Activated CD4-positive, alpha-beta T cell treated with anti-CD3 and anti-CD28 coated beads for 1 hour (primary cell): ENCODE data around the gene C1QTNF5.
A peak's percentile ranks its signal among the peaks of the same experiment; 100 is the strongest.

Source experiments
- DNase-seq: peaks from one replicate; pipeline ENCODE4 v3.0.0-alpha.2; 2020

C1QTNF5 gene

GRCh38 chr11:119357074-119357473 is 16.4 kb upstream of the C1QTNF5 start:
- no peak for DNase-seq

- DNase-seq: peak; percentile 48
These were observed 15.8 kb upstream of the C1QTNF5 start for GRCh38 chr11:119356349-119357031.

- no peak for DNase-seq
These were observed 14.6 kb upstream of the C1QTNF5 start for GRCh38 chr11:119355091-119355843.

- no peak for DNase-seq
These were observed 12.2 kb upstream of the C1QTNF5 start for GRCh38 chr11:119352857-119353260.

DNA sequence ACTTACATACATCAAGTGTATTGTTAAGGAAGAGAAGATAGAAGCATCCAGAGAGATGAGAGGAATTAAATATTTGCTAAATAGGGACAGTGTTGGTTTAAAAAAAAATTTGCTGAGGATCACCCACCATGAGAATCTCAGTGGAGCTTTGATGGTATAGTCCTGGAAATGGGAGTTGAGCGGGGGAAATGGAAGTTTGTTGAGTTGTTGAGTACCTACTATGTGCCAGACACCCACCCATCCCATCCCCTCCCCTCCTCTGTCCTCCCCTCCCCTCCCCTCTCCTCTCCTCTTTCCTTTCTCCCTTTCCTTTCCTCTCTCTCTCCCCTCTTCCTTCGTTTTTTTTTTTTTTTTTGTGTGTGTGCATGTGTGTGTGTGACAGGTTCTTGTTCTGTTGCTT is 10.5 kb upstream of the C1QTNF5 start:
- DNase-seq: no peak

DNA sequence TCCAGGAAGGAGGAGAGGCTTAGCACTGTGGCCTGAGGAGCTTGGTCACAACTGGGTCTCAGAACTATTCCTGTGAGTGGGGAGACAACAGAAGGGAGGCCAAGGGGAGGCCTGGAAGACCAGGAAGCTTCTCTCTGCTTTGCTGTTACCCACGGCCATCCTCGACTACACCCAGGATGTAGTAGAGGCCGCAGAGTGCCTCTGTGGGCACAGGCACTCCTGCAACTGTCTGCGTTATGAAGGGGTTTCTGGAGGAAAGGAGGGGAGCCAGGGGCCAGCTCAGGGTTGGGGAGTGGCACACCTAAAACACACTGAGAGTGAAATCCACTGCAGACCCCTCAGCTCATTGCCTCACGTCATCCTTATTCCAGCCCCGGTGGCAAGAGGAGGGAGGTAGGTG is 9.6 kb upstream of the C1QTNF5 start:
- no peak for DNase-seq

DNA sequence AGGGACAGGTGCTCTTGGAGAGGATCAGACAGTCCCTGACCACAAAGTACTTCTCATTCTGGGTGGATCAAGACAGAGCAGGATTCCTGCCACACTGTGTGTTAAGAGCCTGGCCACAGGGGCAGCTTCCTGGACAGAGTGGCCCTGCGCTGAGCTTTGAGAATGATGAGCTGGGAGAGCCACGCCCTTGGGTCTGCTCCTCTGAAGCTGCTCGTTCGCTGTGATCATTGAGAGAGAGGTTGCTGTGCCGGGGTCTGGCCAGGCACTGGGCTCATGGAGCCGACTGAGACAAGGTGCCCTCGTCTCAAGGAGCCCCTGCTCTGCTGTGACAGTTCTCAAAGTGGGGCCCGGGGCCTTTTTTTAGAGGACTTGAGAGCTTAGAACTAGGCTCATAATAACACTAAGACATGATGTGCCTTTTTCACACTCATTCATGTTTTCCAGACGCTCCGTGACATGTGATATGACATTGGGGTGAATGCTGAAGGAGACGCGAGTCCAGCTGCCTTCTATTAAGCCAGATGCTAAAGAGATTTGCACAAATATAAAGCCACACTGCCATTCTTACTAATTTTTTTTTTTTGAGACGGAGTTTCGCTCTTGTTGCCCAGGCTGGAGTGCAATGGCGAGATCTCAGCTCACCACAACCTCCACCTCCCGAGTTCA is 7.4 kb upstream of the C1QTNF5 start:
- DNase-seq: no peak

DNA sequence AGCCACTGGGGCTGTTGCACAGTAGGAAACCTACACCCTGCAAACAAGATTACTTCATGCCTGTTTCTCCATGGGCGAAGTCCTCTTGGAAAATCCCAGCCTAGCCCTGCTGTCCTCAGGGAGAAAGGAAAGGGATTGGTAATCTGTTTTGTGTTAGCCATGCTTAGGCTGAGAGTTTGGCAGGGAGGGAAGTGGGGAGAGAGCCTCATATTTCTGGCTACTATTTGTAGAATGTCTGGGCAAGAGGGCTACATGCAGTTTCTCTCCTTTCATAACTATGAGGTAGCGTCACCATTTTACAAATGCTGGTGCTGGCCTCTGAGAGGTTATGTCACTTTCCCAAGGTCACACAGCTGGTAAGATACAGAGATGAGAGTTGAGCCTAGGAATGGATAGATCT is 6.6 kb upstream of the C1QTNF5 start:
- no peak for DNase-seq

DNA sequence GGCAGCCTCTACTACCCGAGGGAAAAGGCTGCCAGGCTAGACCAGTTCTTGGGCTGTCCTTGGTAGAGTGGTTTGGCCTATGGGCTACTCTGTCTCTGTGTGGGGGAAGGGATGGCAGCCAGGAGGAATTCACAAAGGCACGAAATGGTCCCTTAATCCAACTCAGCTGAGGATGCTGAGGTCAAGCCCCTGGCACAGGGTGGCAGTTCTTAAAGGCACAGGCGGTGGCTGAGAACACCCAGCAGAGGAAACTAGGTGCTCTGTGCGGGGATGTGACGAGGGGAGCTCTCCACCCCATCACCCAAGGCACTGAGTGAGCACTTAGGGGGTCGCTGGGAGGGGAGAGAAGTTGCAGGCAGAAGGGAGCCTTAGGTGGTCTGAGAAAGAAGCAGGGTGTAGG is 5.9 kb upstream of the C1QTNF5 start, which contains the start of gene MFRP:
Gene MFRP, minus strand, starts transcription at position 101 of the 400 bp plus-strand sequence. CDS start 192 bp downstream, outside the sequence.
- no peak for DNase-seq

DNA sequence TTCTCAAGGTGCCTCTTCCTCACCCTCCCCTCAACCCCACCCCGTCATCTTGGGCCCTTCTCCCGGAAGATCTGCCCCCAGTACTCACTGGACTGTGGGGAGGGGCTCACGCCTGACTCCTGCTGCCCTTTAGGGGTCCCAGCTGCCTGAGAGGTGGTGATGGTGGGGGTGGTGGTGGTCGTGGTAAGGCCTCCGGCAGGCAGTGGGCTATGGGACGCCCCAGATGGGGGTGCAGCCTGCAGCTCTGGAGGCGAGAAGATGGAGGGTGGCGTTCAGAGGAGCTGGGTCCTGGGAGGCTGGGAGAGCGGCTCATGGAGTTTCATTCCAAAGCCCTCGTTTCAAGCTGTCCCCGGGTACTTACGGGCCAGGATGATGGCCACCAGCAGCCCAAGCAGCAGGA is 5.0 kb upstream of the C1QTNF5 start:
- DNase-seq: no peak

DNA sequence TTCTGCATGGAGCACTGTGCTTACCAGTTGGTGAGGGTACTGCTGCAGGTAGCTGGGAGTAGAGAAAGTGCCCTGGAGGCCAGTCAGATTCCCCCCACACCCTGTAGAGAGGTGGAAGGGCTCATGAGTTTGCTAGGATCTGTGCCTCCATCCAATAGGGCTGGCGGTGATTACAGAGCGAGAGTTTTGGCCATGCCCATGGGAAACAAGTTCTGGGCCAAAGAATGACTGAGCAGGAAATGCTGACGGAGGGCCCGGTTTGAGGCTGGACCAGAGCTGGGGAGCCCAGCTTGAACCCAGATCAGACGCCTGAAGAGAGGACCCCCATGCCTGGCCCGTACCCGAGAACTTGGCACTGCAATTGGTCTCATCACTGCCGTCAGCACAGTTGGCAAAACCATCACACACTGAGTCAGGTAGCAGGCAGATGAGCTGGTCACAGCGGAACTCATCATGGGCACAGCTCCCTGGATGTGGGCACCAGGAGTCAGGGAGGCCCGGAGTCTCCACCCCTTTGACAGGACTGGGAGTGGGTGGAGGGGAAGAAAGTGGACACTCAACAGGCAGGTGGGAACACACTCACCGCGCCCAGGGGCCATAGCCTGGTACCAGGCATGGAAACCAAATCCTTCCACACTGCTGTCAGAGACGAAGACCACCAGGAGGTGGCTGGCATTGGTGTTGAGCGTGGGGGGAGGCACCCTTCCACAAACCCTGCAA is 3.8 kb upstream of the C1QTNF5 start:
- DNase-seq: no peak

DNA sequence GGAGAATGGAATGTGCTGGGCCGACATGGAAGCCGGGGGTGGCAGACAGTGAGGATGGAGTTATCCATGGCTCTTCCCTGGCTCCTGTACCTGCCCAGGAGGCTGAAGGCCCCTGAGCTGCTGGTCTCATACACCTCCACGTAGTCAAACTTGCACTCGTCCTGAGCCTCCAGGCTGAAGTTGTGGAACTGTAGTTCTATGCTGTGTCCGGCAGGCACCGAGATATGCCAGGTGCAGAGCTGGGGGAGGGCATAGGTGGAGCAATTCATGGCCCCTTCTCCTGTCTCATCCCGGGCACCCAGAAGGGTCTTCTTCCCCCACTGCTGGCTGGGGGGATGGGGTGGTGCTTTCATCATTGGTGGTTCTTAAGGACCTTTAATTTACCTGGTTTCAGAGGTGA is 3.0 kb upstream of the C1QTNF5 start:
- no peak for DNase-seq

GRCh38 chr11:119342362-119343130 is 1.9 kb upstream of the C1QTNF5 start:
- DNase-seq: no peak

DNA sequence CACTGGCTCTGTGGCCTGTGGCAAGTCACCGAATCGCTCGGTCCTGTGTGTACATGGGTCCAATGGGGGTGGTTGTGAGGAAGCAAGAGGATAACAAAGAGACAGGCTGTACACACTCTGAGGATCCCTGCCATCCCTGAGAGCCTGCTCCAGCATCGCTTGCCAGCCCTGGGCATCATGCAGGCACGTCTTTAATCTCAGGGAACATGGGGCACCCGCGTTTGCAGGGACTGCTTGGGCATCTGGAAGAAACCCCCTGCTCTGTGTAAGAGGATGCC is 1.3 kb upstream of the C1QTNF5 start:
- DNase-seq: no peak

DNA sequence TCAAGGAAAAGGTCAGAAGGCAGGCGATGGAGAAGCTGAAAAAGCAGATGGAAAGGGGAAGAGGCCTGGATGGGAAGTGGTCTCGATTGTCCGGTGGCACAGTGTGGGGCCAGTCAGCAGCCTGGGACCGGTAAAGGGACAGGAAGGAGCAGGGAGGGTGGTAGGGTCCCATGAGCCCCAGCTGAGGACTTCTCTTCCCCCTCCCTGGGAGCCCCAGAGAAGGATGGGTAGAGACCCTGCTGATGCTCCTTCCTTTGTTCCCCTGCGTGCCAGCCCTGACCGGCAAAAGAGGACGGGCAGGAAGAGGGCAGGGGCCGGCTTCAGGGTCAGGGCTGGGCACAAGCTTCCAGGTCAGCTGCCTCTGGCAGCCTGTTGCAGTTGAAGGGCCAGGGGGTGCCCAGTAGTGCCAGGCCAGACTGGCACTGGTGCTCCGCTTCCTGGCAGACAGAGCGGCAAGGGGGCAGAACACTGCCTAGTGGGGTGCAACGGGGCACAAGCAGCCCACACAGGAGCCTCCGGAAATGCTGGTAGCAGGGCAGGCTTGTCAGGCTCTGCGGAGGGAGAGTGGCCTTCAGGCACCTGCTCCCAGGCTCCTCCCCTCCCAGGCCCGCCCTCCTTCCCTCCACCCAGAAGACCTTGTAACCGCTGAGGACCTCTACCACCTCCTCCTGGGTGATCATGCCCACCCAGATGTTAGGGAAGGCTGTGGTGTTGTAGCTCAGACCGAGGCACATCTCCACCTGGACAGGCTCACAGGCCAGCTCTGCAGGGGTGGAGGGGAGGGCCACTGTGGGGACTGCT is 739 bp upstream of the C1QTNF5 start:
- no peak for DNase-seq

GRCh38 chr11:119339589-119340334 is 921 bp downstream of the C1QTNF5 start:
- no peak for DNase-seq

GRCh38 chr11:119338965-119339588 is 1.6 kb downstream of the C1QTNF5 start:
- DNase-seq: no peak

DNA sequence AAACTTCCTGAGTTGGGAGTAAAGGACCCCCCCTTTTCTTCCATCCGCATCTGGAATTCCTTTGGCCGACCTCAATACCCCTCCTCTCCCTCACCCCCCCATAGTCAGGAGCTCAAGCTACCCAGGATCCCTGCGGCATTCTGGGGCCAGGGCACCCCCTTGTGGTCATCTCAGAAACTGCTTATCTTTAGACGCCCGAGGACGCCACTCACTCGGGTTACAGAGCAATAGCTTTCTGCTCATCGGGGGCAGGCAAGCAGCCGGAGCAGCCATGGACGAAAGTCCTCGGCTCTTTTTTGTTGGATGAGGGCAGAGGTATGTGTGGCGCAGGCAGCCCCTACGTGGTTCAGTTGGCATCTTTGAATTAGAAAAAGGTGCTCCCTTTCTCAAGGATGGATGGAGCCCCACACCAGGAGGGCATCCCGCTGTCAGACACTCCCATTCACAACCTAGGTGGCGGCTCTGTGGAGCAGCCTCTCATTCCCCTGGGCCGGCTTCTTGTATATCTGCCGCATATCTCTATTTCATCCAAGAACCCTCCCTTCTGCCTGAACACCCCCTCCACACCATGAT is 2.3 kb downstream of the C1QTNF5 start:
- DNase-seq: peak; percentile 48

DNA sequence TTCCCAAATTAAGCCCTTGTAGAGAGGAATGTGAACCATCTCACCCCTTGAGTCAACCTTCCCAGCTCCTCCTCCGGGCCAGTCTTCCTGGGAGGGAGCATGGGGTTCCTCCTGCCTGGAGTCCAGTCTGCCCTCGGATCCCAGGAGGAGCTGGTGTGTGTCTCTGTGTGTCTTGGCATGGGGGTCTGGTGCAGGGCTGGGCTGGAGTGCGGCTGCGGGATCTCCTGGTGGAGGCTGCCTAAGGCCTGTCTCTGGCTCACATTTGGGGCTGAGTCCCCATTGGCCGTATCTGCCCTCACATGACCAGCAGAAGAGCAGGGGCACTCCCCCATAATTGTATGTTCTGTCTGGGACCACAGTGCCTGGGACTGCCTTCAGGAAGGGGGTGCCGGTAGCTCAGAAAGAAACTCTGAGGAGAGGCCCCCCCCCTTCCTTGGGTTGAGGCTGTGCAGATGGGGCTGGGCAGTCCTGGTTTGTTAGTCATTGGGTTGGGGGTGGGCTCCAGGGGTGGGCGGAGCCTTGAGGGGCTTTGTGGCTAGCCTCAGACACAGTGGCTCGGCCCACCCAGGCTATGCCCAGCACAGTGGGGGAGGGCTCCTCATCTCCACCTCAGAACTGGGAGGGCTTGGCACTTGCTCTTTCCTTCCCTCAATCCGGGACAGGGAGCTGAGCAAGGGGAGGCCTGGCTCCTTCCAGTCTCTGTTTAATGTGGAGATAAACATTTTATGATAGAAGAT is 2.9 kb downstream of the C1QTNF5 start:
- no peak for DNase-seq
